WTC11 (cell line): Measurements from ENCODE around the gene MEGF10.

Experiments used
- ATF2 ChIP-seq: sonication (generic); formaldehyde crosslinking; IDR thresholded peaks from 2 replicates; pipeline ENCODE4 v1.8.1; 2022; ENCODE audit warnings: low read depth, missing genetic modification reagents, borderline replicate concordance
- ATF3 ChIP-seq: sonication (generic); formaldehyde crosslinking; conservative IDR thresholded peaks from 2 replicates; pipeline ENCODE4 v1.8.1; 2022; ENCODE audit warnings: mild to moderate bottlenecking, missing genetic modification reagents
- CBFB ChIP-seq: sonication (generic); formaldehyde crosslinking; IDR thresholded peaks from 2 replicates; pipeline ENCODE4 v1.8.1; 2022; ENCODE audit warnings: mild to moderate bottlenecking, low read depth, missing genetic modification reagents
- CTCF ChIP-seq: fragments of 200-600 bp; IDR thresholded peaks from 2 replicates; pipeline ENCODE4 v1.8.0; 2022; ENCODE audit warnings: antibody characterized with exemption
- E2F1 ChIP-seq: sonication (generic); formaldehyde crosslinking; IDR thresholded peaks from 2 replicates; pipeline ENCODE4 v1.8.0; 2022; ENCODE audit warnings: mild to moderate bottlenecking, missing genetic modification reagents
- GRHL2 ChIP-seq: fragments of 250-450 bp; sonication (Bioruptor Pico); IDR thresholded peaks from 2 replicates; pipeline ENCODE4 v1.8.0; 2022; ENCODE audit warnings: mild to moderate bottlenecking, moderate library complexity; ENCODE audit not compliant: insufficient replicate concordance, severe bottlenecking
- MAX ChIP-seq: sonication (generic); formaldehyde crosslinking; IDR thresholded peaks from 2 replicates; pipeline ENCODE4 v1.8.0; 2022; ENCODE audit warnings: mild to moderate bottlenecking, missing genetic modification reagents
- NR2C2 ChIP-seq: sonication (generic); formaldehyde crosslinking; IDR thresholded peaks from 2 replicates; pipeline ENCODE4 v1.8.0; 2022; ENCODE audit warnings: mild to moderate bottlenecking, missing genetic modification reagents
- ZNF121 ChIP-seq: sonication (generic); formaldehyde crosslinking; IDR thresholded peaks from 2 replicates; pipeline ENCODE4 v1.8.0; 2023; ENCODE audit warnings: missing genetic modification reagents
- ZNF512 ChIP-seq: sonication (generic); formaldehyde crosslinking; IDR thresholded peaks from 2 replicates; pipeline ENCODE4 v1.8.1; 2022; ENCODE audit warnings: missing genetic modification reagents, borderline replicate concordance

GRCh38 chr5:127451096-127451495 lies 160.5 kb downstream of the MEGF10 start:
- TF ChIP-seq CTCF: no peak
- no peak for TF ChIP-seq NR2C2
- no peak for TF ChIP-seq ZNF512 (CRISPR knock-in tag)
- TF ChIP-seq ATF3 (CRISPR knock-in tag): no peak
- TF ChIP-seq MAX: no peak
- TF ChIP-seq CBFB (CRISPR knock-in tag): no peak
- TF ChIP-seq ZNF121: no peak
- TF ChIP-seq ATF2 (CRISPR knock-in tag): no peak
- TF ChIP-seq E2F1: no peak
- TF ChIP-seq GRHL2: no peak
